HEK293T (cell line): ENCODE measurements around the gene FAM9A.

Experiments used
- CTCF ChIA-PET: fragments of 350-600 bp; formaldehyde crosslinking; extraction: SDS; loops from one replicate; lab custom pipeline; 2021; ENCODE audit warnings: antibody characterized with exemption, inconsistent platforms; lab: Yijun Ruan, JAX
- POLR2A ChIA-PET: fragments of 350-600 bp; formaldehyde crosslinking; extraction: SDS; loops from one replicate; lab custom pipeline; 2020; ENCODE audit warnings: antibody characterized with exemption, inconsistent platforms; lab: Yijun Ruan, JAX
- DNase-seq: peaks from one replicate; pipeline ENCODE4 v3.0.0; 2012; ENCODE audit warnings: mixed read lengths; ENCODE audit errors: extremely low spot score
- ARNT ChIP-seq: fragments of 450-650 bp; IDR thresholded peaks from 2 replicates; pipeline ENCODE4 v1.6.1; 2017; ENCODE audit warnings: mild to moderate bottlenecking
- BHLHE40 ChIP-seq: fragments of 450-650 bp; IDR thresholded peaks from 2 replicates; pipeline ENCODE4 v1.6.1; 2016; ENCODE audit warnings: mild to moderate bottlenecking, moderate library complexity, borderline replicate concordance
- CTBP1 ChIP-seq: fragments of 450-650 bp; IDR thresholded peaks from 2 replicates; pipeline ENCODE4 v1.6.1; 2016; ENCODE audit warnings: borderline replicate concordance
- ELF4 ChIP-seq: fragments of 450-650 bp; IDR thresholded peaks from 2 replicates; pipeline ENCODE4 v1.6.1; 2017; ENCODE audit warnings: antibody characterized with exemption
- FOXA1 ChIP-seq: fragments of 450-650 bp; IDR thresholded peaks from 2 replicates; pipeline ENCODE4 v1.6.1; 2016; ENCODE audit warnings: mild to moderate bottlenecking
- FOXK2 ChIP-seq: fragments of 450-650 bp; IDR thresholded peaks from 2 replicates; pipeline ENCODE4 v1.6.1; 2016; ENCODE audit warnings: mild to moderate bottlenecking
- FOXM1 ChIP-seq: fragments of 450-650 bp; IDR thresholded peaks from 2 replicates; pipeline ENCODE4 v1.6.1; 2017; ENCODE audit warnings: mild to moderate bottlenecking, borderline replicate concordance
- HDGF ChIP-seq: fragments of 450-650 bp; IDR thresholded peaks from 2 replicates; pipeline ENCODE4 v1.6.1; 2017; ENCODE audit warnings: antibody characterized with exemption, borderline replicate concordance
- L3MBTL2 ChIP-seq: fragments of 450-650 bp; conservative IDR thresholded peaks from 2 replicates; pipeline ENCODE4 v1.6.1; 2016; ENCODE audit warnings: mild to moderate bottlenecking
- LEF1 ChIP-seq: fragments of 450-650 bp; IDR thresholded peaks from 2 replicates; pipeline ENCODE4 v1.6.1; 2017; ENCODE audit warnings: mild to moderate bottlenecking, borderline replicate concordance
- NFRKB ChIP-seq: fragments of 450-650 bp; IDR thresholded peaks from 2 replicates; pipeline ENCODE4 v1.6.1; 2016; ENCODE audit warnings: mild to moderate bottlenecking, moderate library complexity
- SP1 ChIP-seq: fragments of 450-650 bp; IDR thresholded peaks from 2 replicates; pipeline ENCODE4 v1.6.1; 2017
- SUZ12 ChIP-seq: fragments of 450-650 bp; IDR thresholded peaks from 2 replicates; pipeline ENCODE4 v1.6.1; 2016; ENCODE audit warnings: mild to moderate bottlenecking
- TARDBP ChIP-seq: fragments of 450-650 bp; IDR thresholded peaks from 2 replicates; pipeline ENCODE4 v1.6.1; 2016
- ZNF384 ChIP-seq: fragments of 450-650 bp; IDR thresholded peaks from 2 replicates; pipeline ENCODE4 v1.6.1; 2016
- TF ChIP-seq, protein P1 (sequence below): fragments of 450-650 bp; IDR thresholded peaks from 2 replicates; pipeline ENCODE4 v1.6.1; 2016

Gene FAM9A

DNA sequence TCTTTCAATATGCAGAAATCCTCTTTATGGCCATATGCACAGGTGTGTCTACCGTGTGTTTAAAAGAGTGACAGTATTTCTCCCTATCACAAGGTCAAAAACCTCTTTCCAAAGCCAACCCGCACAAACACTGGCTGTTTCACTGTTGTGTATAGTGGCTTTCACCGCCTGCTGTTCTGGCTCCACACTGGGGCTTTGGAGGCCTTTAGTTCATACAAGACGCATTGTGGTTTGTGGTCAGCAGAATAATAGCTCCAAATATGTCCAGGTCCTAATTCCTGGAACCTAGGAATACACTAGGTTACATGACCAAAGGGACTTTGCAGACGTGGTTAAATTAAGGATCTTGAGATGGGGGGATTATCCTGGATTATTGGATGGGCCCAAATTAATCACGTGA lies 40.7 kb upstream of the FAM9A start:
- POLR2A ChIA-PET = no interaction called here
- DNase-seq = no peak
- TF ChIP-seq FOXM1 (no peak), SP1 (no peak), BHLHE40 (no peak), L3MBTL2 (no peak), ELF4 (no peak), ARNT (no peak), CTBP1 (no peak), FOXK2 (no peak), ZNF384 (no peak), NFRKB (no peak), SUZ12 (no peak), HDGF (no peak), TARDBP (no peak), LEF1 (no peak), FOXA1 (no peak)
- TF ChIP-seq, protein P1, sequence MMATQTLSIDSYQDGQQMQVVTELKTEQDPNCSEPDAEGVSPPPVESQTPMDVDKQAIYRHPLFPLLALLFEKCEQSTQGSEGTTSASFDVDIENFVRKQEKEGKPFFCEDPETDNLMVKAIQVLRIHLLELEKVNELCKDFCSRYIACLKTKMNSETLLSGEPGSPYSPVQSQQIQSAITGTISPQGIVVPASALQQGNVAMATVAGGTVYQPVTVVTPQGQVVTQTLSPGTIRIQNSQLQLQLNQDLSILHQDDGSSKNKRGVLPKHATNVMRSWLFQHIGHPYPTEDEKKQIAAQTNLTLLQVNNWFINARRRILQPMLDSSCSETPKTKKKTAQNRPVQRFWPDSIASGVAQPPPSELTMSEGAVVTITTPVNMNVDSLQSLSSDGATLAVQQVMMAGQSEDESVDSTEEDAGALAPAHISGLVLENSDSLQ = no peak
- CTCF ChIA-PET = no interaction called here

DNA sequence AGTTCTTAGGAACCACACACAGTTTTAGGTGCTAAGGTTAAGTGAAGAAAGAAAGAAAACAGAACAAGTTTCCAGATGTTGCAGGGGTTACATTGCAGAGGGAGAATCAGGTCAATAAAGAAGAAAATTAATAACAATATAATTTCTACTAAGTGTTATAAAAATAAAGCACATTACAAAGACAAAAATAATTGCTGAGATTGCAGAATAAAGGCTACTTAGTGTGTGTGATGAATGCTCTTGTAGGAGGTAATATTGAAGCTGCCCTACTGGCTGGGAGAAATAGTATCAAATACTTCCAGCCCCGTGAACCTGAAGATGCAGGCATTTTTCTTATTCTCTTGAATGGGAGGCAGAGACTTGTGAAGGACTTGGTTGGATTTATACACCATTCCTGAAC lies 33.2 kb upstream of the FAM9A start:
- TF ChIP-seq BHLHE40 (no peak), FOXK2 (no peak), LEF1 (no peak), L3MBTL2 (no peak), TARDBP (no peak), FOXM1 (no peak), FOXA1 (no peak), NFRKB (no peak), HDGF (no peak), SP1 (no peak), ARNT (no peak), CTBP1 (no peak), ZNF384 (no peak), ELF4 (no peak), SUZ12 (no peak)
- TF ChIP-seq, protein P1 = no peak
- POLR2A ChIA-PET = no interaction called here
- no peak for DNase-seq
- CTCF ChIA-PET = no interaction called here

DNA sequence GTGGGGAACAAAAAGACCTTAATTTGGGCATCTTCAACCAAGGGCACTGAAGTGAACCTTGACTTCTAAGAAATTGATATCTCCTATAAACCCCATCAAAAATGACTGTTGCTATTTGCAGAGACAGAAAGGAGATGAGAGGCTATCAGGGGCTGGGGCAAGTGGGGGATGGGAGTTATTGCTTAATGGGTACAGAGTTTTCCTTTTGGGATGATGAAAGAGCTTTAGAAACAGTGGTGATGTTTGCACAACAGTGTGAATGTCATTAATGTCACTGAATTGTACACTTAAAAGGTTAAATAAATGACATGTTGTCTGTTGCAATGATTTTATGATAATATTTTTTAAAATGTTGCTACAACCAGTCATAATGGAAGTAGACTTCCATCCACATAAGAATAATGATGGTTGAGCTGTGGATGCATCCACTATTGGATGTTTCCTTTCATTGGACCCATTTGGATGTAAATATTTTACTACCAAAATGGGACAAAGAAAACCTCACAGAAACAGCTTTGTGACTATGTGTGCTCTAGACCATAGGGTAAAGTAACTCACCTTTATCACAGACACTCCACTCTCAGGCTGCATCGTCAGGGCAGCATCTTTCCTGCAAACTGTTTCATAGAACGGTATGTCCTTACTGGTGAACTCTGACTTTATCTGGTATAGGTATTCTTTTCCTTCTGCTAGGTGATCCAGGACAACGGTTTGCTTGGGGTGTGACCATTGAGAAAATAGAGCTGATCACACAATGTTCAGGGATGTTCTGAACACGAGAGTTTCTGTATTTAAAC lies 31.6 kb upstream of the FAM9A start:
- DNase-seq = no peak
- no peak for TF ChIP-seq HDGF
- TF ChIP-seq NFRKB = no peak
- no peak for TF ChIP-seq FOXA1
- no peak for TF ChIP-seq ARNT
- no peak for TF ChIP-seq BHLHE40
- no peak for TF ChIP-seq SUZ12
- no peak for TF ChIP-seq SP1
- no peak for TF ChIP-seq ELF4
- no peak for TF ChIP-seq CTBP1
- no peak for TF ChIP-seq LEF1
- TF ChIP-seq ZNF384 = no peak
- TF ChIP-seq, protein P1 = no peak
- ChIA-PET POLR2A (no interaction called here), CTCF (no interaction called here)

DNA sequence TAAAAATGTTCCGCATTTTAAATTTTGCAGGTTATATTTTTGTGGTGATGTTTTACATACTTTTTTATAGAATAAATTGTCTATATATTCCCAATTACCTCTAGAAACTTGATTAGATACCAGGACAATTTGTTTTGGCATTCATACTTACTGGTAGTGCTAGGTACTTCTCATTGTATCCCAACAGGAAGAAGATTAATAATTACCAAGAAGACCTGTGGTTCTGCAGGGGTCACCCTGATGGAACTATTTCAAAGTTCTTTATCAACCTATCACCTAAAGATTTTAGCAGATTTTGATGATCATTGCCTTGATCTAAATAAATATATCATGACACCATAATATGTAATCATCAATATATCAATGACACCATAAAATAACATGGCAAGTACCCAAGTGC lies 22.5 kb upstream of the FAM9A start:
- ChIA-PET CTCF (no interaction called here), POLR2A (no interaction called here)
- no peak for DNase-seq
- TF ChIP-seq FOXM1 = no peak
- no peak for TF ChIP-seq NFRKB
- TF ChIP-seq L3MBTL2 = no peak
- no peak for TF ChIP-seq LEF1
- no peak for TF ChIP-seq FOXK2
- TF ChIP-seq ZNF384 = no peak
- no peak for TF ChIP-seq BHLHE40
- TF ChIP-seq, protein P1 = no peak
- no peak for TF ChIP-seq TARDBP
- no peak for TF ChIP-seq SP1
- no peak for TF ChIP-seq FOXA1
- no peak for TF ChIP-seq ARNT
- no peak for TF ChIP-seq HDGF
- no peak for TF ChIP-seq CTBP1
- no peak for TF ChIP-seq SUZ12
- TF ChIP-seq ELF4 = no peak

DNA sequence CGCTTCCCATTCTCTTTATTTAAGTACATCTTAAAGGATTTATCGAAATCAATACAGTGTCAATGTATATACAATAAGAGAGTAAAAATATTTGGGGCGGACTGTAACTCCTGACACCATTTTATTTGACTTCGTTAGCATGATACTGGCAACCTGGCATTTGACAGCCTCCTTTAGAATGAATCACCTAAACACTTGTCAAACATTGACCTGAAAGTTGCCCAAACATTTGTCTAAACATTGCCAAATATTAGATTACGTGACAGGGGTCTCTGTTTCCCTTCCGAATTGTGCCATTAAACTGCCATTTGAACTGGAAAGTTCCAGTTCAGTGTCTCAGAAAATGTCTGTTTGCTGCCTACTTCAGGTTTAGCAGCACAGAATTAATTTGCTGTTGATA lies 20.8 kb upstream of the FAM9A start:
- POLR2A ChIA-PET = no interaction called here
- DNase-seq = no peak
- TF ChIP-seq HDGF (no peak), CTBP1 (no peak), ELF4 (no peak), SP1 (no peak), FOXA1 (no peak), FOXK2 (no peak), TARDBP (no peak), BHLHE40 (no peak), NFRKB (no peak), SUZ12 (no peak), L3MBTL2 (no peak), LEF1 (no peak), FOXM1 (no peak), ARNT (no peak)
- TF ChIP-seq, protein P1 = no peak
- CTCF ChIA-PET = interaction anchor here (0.8 kb wide), 1 partner anchor 297 kb away, joined by 3 read pairs; no protein-coding TSS in a partner anchor
